ENCODE results near the gene XKR3.
"Not testable (repeated sequence)": the region's sequence is repeated elsewhere in the genome, so short reads cannot be mapped to it uniquely, and the experiment has no call there.

Gene XKR3

DNA sequence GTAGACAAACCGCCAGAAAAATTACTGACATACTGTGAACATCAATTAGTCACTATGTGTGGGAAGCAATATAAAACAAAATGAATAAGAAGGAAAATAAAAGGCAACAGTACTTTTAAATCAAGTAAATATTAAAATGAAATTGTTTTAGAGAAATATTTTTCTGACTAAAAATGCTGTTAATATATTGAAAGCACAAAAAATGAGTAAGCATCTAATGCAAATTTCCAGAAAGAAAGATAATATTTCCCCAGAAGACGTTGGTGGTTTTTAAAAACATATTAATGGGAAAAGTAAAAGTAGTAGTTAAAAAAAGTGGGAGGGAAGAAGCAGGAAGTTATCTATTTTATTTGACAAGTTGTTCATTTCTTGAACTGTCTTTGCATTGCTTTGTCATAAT, 16.5 kb downstream of the XKR3 start:
- DNase-seq, result no peak
- intact Hi-C loops (cut with DNase I), result no loop called here

DNA sequence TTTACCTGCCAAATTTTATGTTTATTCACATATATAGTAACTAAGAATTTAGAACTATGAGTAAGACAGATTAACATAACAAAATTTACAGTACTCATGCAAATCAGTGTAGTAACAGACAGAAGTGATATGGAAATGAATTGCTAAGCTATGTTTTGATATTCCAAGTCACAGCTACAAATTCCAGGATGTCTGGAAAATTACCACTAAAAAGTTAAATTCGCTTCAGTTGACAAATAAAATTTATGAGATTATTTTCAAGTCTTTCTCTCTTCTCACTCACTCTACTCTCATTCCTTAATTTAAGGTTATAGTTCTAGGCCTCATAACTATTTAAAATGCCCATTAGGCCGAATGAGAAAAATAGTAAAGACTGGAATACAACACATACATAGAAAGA, 18.1 kb downstream of the XKR3 start:
- DNase-seq, result no peak
- intact Hi-C loops (cut with DNase I), result no loop called here

DNA sequence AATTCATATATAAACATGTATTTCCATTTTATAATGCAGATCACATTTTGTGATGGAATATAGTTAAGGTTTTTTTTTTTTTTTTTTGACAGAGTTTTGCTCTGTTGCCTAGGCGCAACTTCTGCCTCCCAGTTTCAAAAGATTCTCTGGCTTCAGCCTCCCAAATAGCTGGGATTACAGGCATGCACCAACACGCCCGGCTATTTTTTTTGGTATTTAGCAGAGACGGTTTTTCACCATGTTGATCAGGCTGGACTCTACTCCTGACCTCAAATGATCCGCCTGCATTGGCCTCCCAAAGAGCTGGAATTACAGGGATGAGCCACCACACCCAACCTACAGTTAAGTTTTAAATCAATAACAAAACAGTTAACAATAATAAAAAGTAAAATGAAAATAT, 18.8 kb downstream of the XKR3 start:
- DNase-seq, result no peak
- intact Hi-C loops (cut with DNase I), result no loop called here

DNA sequence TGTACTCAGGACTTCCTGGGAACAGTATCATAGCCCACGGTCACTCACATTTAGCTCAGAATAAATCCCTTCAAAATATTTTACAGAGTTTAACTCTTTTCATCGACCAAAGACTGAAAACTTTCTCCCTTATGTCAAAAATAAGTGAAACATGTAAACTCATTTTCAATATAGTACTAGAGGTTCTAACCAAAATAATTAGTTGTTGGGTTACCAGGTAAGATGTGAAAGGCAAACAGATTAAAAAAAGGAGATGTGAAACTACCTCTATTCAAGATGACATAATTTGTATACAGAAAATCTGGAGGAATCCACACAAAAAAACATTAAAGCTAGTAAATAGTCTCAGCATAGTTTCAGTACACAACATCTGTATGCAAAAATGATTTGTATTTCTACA, 20.3 kb downstream of the XKR3 start:
- intact Hi-C loops (cut with DNase I), result no loop called here
- no peak for DNase-seq

DNA sequence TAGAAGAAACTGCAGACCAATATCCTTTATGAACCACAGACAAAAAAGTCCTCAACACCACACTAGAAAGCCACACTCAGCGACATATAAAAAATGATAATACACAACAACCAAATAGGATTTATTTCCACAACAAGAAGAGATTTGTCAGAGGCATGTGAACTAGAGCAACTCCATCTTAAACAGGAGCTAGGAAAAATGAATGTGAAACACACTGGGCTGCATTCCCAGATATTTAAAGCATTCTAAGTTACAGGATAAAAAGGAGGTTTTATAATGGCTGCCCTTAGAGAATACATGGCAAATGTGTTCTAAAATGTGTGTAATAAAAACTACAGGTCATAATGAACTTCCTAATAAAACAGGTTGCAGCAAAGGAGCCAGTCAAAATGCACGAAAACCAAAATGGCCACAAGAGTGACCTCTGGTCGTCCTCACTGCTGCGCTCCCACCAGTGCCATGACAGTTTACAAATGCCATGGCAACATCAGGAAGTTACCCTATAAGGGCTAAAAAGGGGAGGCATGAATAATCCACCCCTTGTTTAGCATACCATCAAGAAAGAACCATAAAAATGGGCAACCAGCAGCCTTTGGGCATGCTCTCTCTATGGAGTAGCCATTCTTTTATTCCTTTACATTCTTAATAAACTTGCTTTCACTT, 21.8 kb downstream of the XKR3 start:
- no peak for DNase-seq
- intact Hi-C loops (cut with DNase I), result no loop called here

DNA sequence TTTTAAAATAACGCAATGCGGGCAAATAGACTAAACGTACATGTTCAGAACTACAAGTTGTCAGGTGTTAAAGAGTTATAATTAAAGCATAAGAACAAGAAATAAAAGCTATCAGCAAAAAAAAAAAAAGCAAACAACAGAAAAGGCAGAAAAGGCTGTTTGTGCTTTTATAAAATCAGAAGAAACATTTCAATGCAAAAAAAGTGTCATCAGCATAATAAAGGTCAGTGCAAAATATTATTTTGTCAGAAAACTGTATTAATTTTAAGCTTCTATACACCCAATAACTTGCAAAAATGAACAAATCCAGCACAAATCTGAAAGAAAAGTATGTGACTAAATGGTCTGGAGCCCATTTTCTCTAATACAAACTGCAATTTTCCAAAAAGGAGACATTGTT, 23.6 kb downstream of the XKR3 start:
- DNase-seq, result no peak
- intact Hi-C loops (cut with DNase I), result no loop called here

DNA sequence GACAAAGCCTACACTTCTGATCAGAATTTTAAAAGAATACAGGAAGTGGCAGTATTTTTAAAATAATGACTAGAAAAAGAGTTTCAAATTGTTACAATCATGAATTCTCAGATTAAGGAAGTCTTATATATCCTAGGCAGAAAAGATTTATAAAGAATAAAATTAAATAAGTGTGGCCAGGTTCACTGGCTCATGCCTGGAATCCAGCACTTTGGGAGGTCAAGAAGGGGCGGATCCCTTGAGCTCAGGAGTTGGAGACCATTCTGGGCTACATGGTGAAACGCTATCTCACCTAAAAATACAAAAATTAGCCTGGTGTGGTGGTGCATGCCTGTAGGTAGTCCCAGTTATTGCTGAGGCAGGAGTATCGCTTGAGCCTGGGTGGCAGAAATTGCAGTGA, 24.1 kb downstream of the XKR3 start:
- DNase-seq, result no peak
- intact Hi-C loops (cut with DNase I), result no loop called here

DNA sequence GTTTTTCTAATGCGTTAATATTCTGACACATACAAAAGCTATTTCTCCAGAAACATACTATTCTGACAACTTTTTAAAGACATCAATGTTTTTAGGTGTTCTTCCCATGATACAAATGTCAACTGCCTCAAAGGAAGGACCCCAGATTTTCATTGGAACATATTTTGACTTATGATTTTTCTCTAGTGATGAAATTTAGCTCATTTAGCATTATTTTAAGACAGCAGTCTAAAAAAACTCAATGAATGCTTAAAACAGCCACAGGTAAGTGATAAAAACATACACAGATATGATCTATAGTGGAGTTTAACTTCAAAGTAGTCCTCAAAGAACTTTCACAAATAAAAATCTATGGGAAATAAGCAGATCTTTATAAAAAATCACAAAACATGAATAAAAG, 24.9 kb downstream of the XKR3 start:
- no peak for DNase-seq
- intact Hi-C loops (cut with DNase I), result no loop called here

DNA sequence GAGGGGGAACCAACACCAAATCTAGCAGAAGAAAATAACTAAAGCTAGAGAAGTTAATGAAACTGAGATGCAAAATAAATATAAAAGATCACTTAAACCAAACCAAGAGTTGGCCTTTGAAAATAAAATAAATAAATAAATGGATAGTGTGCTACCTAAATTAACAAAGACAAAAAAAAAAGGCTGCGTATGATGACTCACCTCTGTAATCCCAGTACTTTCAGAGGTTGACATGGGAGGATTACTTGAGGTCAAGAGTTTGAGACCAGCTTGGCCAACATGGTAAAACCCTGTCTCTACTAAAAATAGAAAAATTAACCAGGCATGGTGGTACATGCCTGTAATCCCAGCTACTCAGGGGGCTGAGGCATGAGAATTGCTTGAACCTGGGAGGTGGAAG, 29.7 kb downstream of the XKR3 start:
- intact Hi-C loops (cut with DNase I); DNase-seq: not testable (repeated sequence)

DNA sequence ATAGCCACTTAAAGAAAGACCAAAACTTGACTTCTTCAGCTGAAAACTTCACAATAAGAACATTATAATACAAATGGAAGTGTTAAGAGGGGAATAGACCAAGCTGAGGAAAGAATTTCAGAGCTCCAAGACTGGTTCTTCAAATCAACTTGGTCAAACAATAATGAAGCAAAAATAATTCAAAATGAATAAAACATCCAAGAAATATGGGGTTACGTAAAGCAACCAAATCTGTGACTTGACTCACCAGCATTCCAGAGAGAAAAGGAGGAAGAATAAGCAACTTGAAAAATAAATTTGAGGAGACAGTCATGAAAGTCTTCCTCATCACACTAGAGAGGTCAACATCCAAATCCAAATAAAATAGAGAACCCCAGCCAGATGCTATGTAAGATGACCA, 31.4 kb downstream of the XKR3 start:
- no peak for DNase-seq
- intact Hi-C loops (cut with DNase I), result no loop called here

DNA sequence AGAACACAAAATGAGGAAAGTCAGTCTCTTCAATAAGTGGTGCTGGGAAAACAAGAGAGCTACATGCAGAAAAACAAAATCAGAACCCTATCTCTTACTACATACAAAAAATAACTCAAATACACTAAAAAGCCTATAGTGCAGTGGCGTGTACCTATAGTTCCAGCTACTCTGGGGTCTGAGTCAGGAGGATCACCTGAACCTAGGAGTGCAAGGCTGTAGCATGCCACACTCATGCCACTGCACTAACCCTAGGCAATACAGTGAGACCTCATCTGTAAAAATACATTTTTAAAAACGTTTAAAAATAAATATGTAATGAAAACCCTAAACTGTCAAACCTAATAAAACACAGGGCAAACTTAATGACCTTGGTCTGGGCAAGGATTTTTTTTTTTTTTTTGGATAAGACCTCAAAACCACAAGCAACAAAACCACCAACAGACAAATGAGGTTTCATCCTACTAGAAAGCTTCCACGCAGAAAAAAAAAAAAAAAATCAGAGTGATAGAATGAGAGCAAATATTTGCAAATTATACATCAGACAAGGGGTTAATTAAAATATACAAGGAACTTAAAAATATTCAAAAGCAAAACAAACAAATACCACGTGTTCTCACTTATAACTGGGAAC, 35.2 kb downstream of the XKR3 start:
- intact Hi-C loops (cut with DNase I), result no loop called here
- no peak for DNase-seq

DNA sequence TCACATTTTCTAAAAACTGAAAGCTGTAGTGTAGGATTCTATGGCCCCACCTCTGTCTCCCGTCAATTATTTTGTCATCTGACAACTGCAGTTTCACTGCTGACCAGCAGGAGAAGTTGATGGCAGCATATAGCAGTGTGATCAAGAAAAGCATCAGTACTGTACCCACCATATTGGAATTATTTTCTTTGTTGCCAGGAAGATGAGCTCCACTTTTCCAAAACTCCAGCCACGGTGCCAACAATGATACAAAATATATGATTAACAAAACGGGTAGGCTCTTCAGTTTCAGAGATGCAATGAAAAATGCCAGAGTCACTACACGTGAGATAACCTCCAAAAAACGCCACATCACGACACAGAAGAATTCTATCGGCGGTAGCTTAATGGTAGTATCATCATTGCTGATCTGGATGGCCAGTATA, 41.3 kb downstream of the XKR3 start:
- no peak for DNase-seq
- intact Hi-C loops (cut with DNase I), result no loop called here

DNA sequence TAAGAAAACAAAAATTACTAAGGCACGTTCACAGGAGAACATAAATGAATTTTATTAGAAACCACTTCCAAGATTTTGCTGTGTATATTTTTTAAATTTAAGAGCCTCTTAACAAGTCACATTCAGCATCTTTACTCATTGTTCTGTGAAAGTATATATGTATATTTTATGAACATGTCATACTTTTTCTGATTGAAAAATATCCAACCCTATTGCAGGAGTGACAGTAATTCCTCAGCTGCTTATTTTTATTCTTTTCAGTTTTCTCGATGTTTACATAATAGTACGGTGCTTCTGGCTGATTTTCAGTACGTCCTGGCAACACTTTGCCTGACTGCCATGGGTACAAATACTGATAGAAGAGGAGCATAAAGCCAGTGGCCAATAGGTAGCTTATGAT, 41.8 kb downstream of the XKR3 start:
- no peak for DNase-seq
- intact Hi-C loops (cut with DNase I), result no loop called here

DNA sequence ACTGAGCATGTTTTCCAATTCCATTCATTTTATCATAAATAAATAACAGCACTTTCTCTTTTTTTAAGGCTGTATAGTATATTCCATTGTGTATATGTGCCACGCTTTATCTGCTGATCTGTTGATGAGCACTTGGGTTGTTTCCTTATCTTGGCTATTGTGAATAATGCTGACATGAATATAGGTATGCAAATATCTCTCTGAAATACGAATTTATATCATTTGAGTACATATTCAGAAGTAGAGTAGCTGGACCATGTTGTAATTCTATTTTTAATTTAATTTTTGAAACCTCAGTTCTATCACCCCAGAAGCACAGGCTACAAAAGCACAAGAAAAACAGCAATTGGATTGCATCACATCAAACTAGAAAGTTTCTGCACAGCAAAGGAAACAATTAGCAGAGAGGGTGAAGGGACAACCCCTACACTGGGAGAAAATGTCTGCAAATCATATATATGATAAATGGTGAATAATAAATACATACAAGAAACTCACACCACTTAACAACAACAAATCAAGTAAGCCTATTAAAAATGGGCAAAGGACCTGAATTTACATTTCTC, 43.4 kb downstream of the XKR3 start:
- intact Hi-C loops (cut with DNase I), result no loop called here
- DNase-seq, result no peak

DNA sequence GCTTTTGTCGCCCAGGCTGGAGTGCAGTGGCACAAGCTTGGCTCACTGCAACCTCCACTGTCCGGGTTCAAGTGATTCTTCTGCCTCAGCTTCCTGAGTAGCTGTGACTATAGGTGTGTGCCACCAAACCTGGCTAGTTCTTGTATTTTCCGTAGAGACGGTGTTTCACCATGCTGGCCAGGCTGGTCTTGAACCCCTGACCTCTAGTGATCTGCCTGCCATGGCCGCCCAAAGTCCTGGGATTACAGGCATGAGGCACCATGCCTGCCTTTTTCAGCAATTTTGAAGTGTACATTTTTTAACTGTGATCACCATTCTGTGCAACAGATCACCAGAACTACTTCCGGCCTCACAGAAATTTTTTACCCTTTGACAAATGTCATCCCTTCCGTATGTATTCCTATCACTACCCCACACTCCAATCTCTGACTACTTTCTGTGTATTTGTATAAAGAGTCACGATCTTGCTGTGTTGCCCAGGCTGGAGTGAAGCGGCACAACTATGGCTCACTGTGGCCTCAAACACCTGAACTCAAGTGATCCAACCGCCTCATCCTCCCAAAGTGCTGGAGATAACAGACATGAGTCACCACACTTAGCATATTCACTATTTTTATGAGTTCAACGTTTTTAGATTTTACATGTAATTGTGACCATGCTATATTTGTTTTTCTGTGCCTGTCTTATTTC, 44.0 kb downstream of the XKR3 start:
- intact Hi-C loops (cut with DNase I), result no loop called here
- no peak for DNase-seq

DNA sequence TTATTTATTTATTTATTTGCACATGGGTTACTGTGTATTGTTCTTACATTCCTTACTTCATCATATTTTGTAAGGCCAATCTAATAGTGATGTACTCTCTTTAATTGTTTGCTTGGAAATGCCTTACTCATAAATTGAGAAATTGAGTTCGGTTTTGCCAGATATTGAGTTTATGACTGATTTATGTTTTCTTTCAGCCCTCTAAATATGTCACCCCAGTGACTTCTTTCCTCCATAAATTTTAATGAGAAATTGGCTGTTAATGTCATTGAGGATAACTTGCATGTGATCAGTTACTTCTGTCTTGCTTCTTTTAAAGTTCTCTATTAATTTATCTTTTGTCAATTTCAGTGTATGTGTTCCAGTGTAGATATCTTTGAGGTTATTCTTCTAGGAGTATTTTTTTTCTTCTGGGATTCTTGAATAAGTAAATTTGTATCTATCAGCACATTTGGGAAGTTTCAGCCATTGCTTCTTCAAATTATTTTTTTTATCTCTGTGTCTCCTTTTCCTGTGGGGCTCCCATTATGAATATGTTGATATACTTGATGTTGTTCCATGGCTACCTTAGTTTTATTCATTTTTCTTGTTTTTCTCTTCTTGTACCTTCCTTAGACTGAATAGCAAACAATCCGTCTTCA, 47.8 kb downstream of the XKR3 start:
- intact Hi-C loops (cut with DNase I), result no loop called here
- no peak for DNase-seq

DNA sequence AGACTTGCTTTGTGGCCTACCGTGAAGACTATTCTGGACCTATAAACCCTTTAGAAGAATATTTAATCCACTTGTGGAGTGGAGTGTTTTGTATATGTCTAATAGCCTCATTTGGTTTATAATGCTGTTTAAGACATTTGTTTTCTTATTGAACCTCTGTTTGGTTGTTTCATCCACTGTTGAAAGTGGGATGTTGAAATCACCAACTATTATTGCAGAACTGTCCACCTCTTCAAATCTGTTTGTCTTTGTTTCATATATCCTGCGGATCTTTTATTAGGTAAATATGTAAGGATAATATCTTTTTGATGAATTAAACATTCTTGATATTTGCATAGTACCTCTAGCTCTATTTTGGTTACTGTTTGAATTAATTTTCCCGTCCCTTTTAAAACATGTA, 49.1 kb downstream of the XKR3 start:
- DNase-seq, result no peak
- intact Hi-C loops (cut with DNase I), result no loop called here

DNA sequence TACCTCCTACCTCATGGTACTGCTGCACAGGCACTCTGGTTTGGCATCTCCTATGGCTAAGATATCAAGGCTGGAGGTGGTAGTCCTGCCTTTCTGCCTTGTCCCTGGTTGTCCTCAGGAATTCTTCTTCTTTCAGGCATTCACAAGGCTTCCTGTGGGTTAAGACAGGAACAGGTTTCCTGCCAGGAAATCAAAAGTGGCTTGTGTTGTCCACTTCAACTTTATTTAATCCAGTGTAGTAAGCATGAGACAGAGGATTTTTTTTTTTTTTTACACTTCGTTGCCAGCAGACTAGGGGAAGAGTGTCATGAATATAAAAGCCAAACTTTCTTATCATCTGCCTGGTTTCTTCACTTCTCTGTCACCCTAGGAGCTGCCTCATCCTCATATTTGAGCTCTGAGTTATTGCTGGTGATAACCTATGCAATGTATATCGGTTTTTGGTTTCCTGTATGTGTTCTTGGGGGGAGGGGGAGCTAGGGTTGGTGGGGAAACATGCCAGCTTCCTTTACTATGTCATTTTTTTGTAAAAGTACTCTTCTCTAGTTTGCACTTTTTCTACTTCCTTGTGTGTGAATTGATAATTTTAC, 50.2 kb downstream of the XKR3 start:
- intact Hi-C loops (cut with DNase I), result no loop called here
- no peak for DNase-seq

DNA sequence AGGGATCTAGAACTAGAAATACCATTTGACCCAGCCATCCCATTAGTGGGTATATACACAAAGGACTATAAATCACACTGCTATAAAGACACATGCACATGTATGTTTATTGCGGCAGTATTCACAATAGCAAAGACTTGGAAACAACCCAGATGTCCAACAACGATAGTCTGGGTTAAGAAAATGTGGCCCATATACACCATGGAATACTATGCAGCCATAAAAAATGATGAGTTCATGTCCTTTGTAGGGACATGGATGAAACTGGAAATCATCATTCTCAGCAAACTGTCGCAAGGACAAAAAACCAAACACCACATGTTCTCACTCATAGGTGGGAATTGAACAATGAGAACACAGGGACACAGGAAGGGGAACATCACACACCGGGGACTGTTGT, 53.6 kb downstream of the XKR3 start:
- intact Hi-C loops (cut with DNase I); DNase-seq: not testable (repeated sequence)

DNA sequence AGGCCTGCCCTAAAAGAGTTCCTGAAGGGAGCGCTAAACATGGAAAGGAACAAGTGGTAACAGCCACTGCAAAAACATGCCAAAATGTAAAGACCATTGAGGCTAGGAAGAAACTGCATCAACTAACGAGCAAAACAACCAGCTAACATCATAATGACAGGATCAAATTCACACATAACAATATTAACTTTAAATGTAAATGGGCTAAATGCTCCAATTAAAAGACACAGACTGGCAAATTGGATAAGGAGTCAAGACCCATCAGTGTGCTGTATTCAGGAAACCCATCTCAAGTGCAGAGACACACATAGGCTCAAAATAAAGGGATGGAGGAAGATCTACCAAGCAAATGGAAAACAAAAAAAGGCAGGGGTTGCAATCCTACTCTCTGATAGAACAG, 57.3 kb downstream of the XKR3 start:
- intact Hi-C loops (cut with DNase I); DNase-seq: not testable (repeated sequence)

Measured in head of caudate nucleus (tissue), 42 donors.